Measurements from ENCODE around the gene BCKDHA.

GRCh38 chr19:41421314-41421713 lies 23.7 kb downstream of the BCKDHA start:
- TF ChIP-seq MYC (IDR thresholded peaks at IDR 0.05; ENCODE audit: low read depth, low read length), result no peak
- TF ChIP-seq POLR2A (IDR thresholded peaks at IDR 0.05; ENCODE audit: extremely low read depth, insufficient read length), result no peak
- TF ChIP-seq, protein P1, sequence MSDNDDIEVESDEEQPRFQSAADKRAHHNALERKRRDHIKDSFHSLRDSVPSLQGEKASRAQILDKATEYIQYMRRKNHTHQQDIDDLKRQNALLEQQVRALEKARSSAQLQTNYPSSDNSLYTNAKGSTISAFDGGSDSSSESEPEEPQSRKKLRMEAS (IDR thresholded peaks at IDR 0.05; ENCODE audit: low read depth, low read length), result no peak
- no peak for TF ChIP-seq CTCF (IDR thresholded peaks at IDR 0.05; ENCODE audit: low read depth, low read length)
